HG03460 (cell line): Measurements from ENCODE around the gene PAXIP1.
"Not testable (repeated sequence)": the region's sequence is repeated elsewhere in the genome, so short reads cannot be mapped to it uniquely, and the experiment has no call there.

Experiments used
- ATAC-seq: cut with Tn5 transposase; IDR thresholded peaks from one replicate; pipeline ENCODE4 v1.9.1; 2021; ENCODE audit not compliant: unreplicated experiment

The PAXIP1 gene

GRCh38 chr7:155003092-155003375, at the start of gene PAXIP1:
TSS of gene PAXIP1 (minus strand) at chr7:155003124. CDS start at chr7:155002929, 195 bp downstream.
- peak; percentile 44 for ATAC-seq

GRCh38 chr7:155051355-155051754, 48.4 kb upstream of the PAXIP1 start:
- ATAC-seq, result no peak

GRCh38 chr7:155048006-155048405, 45.1 kb upstream of the PAXIP1 start:
- ATAC-seq, result no peak

GRCh38 chr7:155043756-155044155, 40.8 kb upstream of the PAXIP1 start:
- no peak for ATAC-seq

- no peak for ATAC-seq
Measured at GRCh38 chr7:155038335-155038734, 35.4 kb upstream of the PAXIP1 start.

- not testable (repeated sequence) for ATAC-seq
Measured at GRCh38 chr7:155034495-155034894, 31.6 kb upstream of the PAXIP1 start.

- no peak for ATAC-seq
Measured at GRCh38 chr7:155032978-155033377, 30.1 kb upstream of the PAXIP1 start.

GRCh38 chr7:155027879-155028278, 25.0 kb upstream of the PAXIP1 start:
- ATAC-seq, result no peak

GRCh38 chr7:155021699-155022145, 18.8 kb upstream of the PAXIP1 start:
- no peak for ATAC-seq

GRCh38 chr7:155020996-155021395, 18.1 kb upstream of the PAXIP1 start:
- no peak for ATAC-seq

- no peak for ATAC-seq
Measured at GRCh38 chr7:155017834-155018233, 14.9 kb upstream of the PAXIP1 start.

- ATAC-seq, result no peak
Measured at GRCh38 chr7:155011086-155011485, 8.2 kb upstream of the PAXIP1 start.

GRCh38 chr7:155009570-155010157, 6.7 kb upstream of the PAXIP1 start:
- no peak for ATAC-seq

GRCh38 chr7:155007947-155008346, 5.0 kb upstream of the PAXIP1 start:
- no peak for ATAC-seq

- peak; percentile 52 for ATAC-seq
Measured at GRCh38 chr7:155003376-155004214, 671 bp upstream of the PAXIP1 start.

- peak; percentile 29 for ATAC-seq
Measured at GRCh38 chr7:155002411-155003091, 373 bp downstream of the PAXIP1 start.

- peak; percentile 6 for ATAC-seq
Measured at GRCh38 chr7:155001756-155002410, 1.0 kb downstream of the PAXIP1 start.

- no peak for ATAC-seq
Measured at GRCh38 chr7:155000795-155001194, 2.1 kb downstream of the PAXIP1 start.

- ATAC-seq, result no peak
Measured at GRCh38 chr7:154998481-154998880, 4.4 kb downstream of the PAXIP1 start.

GRCh38 chr7:154997840-154998370, 5.0 kb downstream of the PAXIP1 start:
- ATAC-seq, result no peak

- no peak for ATAC-seq
Measured at GRCh38 chr7:154996756-154997155, 6.2 kb downstream of the PAXIP1 start.
